Stimulated activated CD4-positive, alpha-beta T cell treated with anti-CD3 and anti-CD28 coated beads, Interleukin-12 subunit alpha, Interleukin-12 subunit beta, amount 100 ng/mL, for 4 hours (primary cell): ENCODE data around the gene TRNT1.

ENCODE experiments used
- DNase-seq: peaks from one replicate; pipeline ENCODE4 v3.0.0-alpha.2; 2020

The TRNT1 gene

GRCh38 chr3:3126477-3127431, at the start of gene TRNT1:
Gene TRNT1 (plus strand): TSS chr3:3126940. CDS start chr3:3129041, 2,101 bp downstream.
- peak; percentile 98 for DNase-seq

GRCh38 chr3:3080309-3080708, 46.4 kb upstream of the TRNT1 start:
- no peak for DNase-seq

- no peak for DNase-seq
Observed at GRCh38 chr3:3081381-3082233, 45.1 kb upstream of the TRNT1 start.

- DNase-seq = no peak
Observed at GRCh38 chr3:3082234-3082924, 44.4 kb upstream of the TRNT1 start.

DNA sequence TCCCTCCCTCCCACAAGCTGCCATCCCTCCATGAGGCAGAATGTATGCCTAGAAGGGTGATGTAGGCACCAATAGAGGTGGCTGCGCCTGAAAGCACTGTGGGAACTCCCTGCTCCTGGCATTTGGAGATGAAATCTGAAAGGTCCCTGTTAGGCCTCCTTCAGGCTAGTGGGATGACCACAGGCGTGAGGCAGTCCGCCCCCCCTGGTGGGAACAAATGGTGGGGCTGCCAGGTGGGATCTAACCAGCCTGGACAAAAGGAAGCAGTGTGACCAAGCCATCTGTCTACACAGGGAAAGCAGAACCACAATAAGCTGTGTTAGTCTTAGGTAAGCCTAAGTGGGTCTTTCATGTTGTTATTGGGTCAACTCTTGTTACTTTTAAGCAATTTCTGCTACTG, 41.9 kb upstream of the TRNT1 start:
- DNase-seq = no peak

- DNase-seq = no peak
Observed at GRCh38 chr3:3085782-3086181, 41.0 kb upstream of the TRNT1 start.

- DNase-seq = no peak
Observed at GRCh38 chr3:3086239-3086638, 40.5 kb upstream of the TRNT1 start.

- DNase-seq = no peak
Observed at GRCh38 chr3:3087279-3087678, 39.5 kb upstream of the TRNT1 start.

DNA sequence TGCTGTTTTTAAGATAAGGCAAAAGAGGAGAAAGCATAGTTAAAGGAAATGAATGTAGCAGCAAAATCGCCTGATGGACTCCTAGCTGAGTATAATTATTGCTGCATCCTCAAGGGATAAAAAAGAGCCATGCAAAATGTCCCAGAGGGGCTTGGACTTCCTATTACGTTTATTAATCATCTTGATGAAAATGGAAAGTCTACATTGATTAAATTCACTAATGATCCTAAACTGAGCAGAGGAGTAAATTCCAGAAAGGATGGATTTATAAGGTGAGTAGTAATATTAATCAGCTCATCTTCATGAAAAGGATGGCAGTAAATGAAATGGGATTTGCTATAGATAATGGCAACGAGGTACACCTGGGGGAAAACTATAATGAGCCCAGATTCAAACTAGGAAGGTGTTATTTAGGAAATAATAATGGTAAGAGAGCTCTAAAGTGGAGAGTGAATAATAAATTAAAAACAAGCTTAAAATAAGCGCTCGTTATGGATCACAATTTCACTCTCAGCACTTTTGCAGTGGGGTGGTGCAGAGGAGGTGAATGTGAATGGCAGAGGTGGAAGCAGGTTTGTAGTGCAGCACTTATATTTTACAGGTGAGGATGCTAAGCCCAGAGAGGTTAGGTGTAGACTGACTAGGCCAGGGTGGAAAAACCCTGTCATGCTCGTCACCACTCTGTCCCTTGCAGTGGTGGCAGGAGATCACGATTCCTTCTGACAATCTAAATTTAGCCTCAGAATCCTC, 38.8 kb upstream of the TRNT1 start:
- DNase-seq = no peak

- no peak for DNase-seq
Observed at GRCh38 chr3:3089017-3089416, 37.7 kb upstream of the TRNT1 start.

- DNase-seq = no peak
Observed at GRCh38 chr3:3097958-3098357, 28.8 kb upstream of the TRNT1 start.

- DNase-seq = no peak
Observed at GRCh38 chr3:3101660-3102458, 24.9 kb upstream of the TRNT1 start.

- DNase-seq = no peak
Observed at GRCh38 chr3:3102751-3103150, 24.0 kb upstream of the TRNT1 start.

DNA sequence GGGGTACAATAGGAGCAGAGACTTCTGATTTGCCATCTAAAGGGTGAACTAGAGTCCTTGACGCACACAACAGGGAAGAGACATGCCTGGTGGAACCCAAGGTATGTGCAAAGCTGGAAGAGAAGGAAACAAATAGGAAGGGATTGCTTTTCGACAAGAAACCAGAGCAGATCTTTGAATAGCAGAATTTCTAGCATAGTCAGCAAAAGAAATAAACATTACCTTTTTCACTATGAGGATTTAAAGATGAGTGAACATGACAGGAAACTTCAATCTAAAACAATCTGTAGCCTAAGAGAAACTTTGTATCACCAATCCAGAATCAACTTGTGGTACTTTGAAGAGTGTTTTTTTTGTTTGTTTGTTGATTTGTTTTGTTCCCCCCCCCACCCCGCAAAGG, 21.5 kb upstream of the TRNT1 start:
- DNase-seq = no peak

- no peak for DNase-seq
Observed at GRCh38 chr3:3105815-3106214, 20.9 kb upstream of the TRNT1 start.

DNA sequence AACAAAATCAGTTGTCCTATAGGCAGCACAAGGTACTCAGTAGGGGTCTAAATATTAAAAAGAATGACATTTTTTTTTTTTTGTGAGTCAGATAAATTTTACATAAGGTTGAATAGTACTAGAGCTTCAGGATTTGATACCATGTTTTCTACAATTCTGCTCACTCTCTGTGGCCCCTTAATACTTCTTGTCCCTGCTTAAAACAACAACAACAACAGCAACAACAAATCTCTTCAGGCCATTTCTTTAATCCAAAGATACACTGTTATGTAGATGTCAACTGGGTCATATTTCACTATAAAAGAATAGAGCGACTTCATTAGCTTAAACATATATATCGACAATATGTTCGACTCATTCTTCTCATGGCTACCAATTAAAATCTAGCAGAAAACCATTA, 19.6 kb upstream of the TRNT1 start:
- no peak for DNase-seq

DNA sequence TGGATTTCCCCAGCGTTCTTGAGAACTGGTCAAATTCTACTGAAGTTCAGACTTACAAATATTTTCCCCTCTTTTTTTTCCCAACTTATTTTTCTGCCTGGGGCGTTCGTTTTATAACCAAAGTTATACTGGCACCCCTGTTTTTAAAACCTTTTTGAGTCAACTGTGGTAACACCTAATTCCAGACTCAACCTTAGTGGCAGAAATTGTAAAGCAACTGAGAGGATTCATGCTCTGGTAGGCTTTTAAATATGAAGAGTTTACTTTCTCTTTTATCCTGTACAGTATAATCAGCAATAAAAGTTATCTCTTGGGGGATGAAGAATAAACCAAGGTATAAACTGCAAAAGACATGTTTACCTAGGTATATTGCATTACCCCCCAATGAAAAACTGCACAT, 18.9 kb upstream of the TRNT1 start:
- no peak for DNase-seq

DNA sequence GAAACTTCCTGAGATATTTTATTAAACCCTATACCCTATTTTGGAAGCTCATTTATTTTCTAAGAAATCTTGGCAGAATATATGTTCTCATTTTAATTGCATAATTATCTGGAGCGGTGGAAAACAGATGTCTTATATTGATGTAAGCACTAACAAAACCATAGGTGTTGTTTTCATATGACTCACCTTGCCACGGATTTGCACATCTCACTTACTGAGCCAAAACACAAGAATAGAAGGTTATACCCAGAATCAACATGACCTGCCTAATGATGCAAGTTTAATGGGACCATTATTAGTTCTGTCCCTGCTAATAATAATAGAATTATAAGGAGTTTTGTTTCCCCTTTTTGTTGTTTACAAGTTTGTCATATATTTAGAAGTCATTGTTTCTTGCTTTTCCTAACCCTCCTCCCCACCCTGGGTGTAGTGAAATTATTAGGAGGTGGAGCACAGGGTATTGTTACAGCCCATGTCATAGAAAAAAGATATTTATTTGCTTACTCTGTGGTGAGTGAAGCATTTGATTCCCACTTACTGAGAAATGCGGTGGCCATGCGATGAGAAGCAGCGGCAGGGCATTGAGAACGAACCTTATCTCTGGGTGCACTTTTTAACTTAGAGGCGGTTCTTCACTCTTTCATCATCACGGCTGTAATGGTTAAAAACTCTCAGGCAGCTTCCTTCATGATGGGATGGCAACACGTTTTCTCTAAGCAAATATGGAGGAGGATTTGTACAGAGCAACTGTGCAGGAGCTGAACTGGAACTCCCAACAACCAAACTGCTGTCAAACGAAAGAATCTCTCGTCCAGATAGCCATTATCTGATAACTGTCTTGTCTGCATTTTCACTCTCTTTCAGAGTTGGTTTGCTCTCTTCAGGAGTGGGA, 17.1 kb upstream of the TRNT1 start:
- DNase-seq = no peak

- no peak for DNase-seq
Observed at GRCh38 chr3:3110299-3110630, 16.5 kb upstream of the TRNT1 start, which contains the start of gene IL5RA. Gene IL5RA (minus strand): TSS chr3:3110374. CDS start chr3:3104984, 5,390 bp downstream.

DNA sequence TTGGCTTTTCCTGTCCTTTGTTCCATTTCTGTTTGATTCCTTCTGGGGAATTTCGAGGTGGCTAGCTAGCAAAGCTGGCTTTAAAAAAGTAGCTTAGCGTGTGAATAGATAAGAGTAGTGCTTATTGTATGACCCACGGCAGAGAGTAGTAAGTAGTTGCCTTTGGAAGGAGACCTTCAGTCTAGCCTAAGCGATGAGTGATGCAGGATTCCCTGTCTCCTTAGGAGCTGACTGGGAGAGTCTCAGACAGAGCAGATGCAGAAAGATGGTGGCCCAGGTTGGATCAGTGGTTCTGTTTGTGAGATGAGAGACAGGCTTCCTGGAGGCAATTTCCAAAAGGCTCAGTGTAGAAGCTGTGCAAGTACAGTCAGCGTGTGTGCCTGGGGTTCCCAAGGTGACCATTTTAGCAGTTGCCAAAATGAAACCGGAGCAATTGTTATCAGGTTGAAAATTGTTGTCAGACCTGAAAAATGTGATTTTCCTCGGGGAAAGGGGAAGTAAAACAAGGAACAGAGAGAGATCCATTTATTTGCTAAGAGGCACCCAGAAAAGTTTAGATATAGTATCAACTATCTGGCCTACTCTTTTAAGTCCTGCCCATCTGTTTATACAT, 15.9 kb upstream of the TRNT1 start:
- DNase-seq = no peak
